Hematopoietic multipotent progenitor cell treated with erythropoietin and hydrocortisone succinate and interleukin-3 and kit ligand, for 4 days (in vitro differentiated cells): Measurements from ENCODE around the gene ETV5.

Experiments
- DNase-seq: peaks from one replicate; pipeline ENCODE4 v3.0.0-alpha.2; 2015

The ETV5 gene

GRCh38 chr3:186094696-186095425 is 14.0 kb downstream of the ETV5 start:
- DNase-seq, result no peak

GRCh38 chr3:186094271-186094670 is 14.6 kb downstream of the ETV5 start:
- no peak for DNase-seq

GRCh38 chr3:186093271-186093900 is 15.5 kb downstream of the ETV5 start:
- no peak for DNase-seq

GRCh38 chr3:186092360-186093070 is 16.4 kb downstream of the ETV5 start:
- DNase-seq, result no peak

- DNase-seq, result no peak
Measured at GRCh38 chr3:186090901-186091300, 18.0 kb downstream of the ETV5 start.

GRCh38 chr3:186088335-186088734 is 20.6 kb downstream of the ETV5 start:
- no peak for DNase-seq

- DNase-seq, result no peak
Measured at GRCh38 chr3:186084264-186084663, 24.6 kb downstream of the ETV5 start.

- DNase-seq, result no peak
Measured at GRCh38 chr3:186083746-186084145, 25.1 kb downstream of the ETV5 start.

- DNase-seq, result no peak
Measured at GRCh38 chr3:186082150-186082549, 26.7 kb downstream of the ETV5 start.

- DNase-seq, result no peak
Measured at GRCh38 chr3:186081678-186082077, 27.2 kb downstream of the ETV5 start.

GRCh38 chr3:186080849-186081438 is 27.9 kb downstream of the ETV5 start:
- DNase-seq, result no peak

GRCh38 chr3:186079925-186080324 is 29.0 kb downstream of the ETV5 start:
- DNase-seq, result no peak

GRCh38 chr3:186077466-186077865 is 31.4 kb downstream of the ETV5 start:
- DNase-seq, result no peak

- no peak for DNase-seq
Measured at GRCh38 chr3:186075931-186076567, 32.8 kb downstream of the ETV5 start.

- no peak for DNase-seq
Measured at GRCh38 chr3:186075489-186075888, 33.4 kb downstream of the ETV5 start.

- no peak for DNase-seq
Measured at GRCh38 chr3:186073641-186074040, 35.2 kb downstream of the ETV5 start.

- no peak for DNase-seq
Measured at GRCh38 chr3:186070996-186071395, 37.9 kb downstream of the ETV5 start.

GRCh38 chr3:186070550-186070949 is 38.3 kb downstream of the ETV5 start:
- no peak for DNase-seq

GRCh38 chr3:186070133-186070532 is 38.8 kb downstream of the ETV5 start:
- DNase-seq, result no peak

GRCh38 chr3:186069199-186069598 is 39.7 kb downstream of the ETV5 start:
- no peak for DNase-seq

- DNase-seq, result no peak
Measured at GRCh38 chr3:186068243-186068552, 40.7 kb downstream of the ETV5 start.

GRCh38 chr3:186067360-186068242 is 41.3 kb downstream of the ETV5 start:
- no peak for DNase-seq
